Activated CD8-positive, alpha-beta memory T cell treated with anti-CD3 and anti-CD28 coated beads, Interleukin-2, amount 50 U/mL, for 4 hours (primary cell): ENCODE results near the gene PLCB2.

ENCODE experiments used
- DNase-seq: peaks from one replicate; pipeline ENCODE4 v3.0.0-alpha.2; 2020

PLCB2 gene

DNA sequence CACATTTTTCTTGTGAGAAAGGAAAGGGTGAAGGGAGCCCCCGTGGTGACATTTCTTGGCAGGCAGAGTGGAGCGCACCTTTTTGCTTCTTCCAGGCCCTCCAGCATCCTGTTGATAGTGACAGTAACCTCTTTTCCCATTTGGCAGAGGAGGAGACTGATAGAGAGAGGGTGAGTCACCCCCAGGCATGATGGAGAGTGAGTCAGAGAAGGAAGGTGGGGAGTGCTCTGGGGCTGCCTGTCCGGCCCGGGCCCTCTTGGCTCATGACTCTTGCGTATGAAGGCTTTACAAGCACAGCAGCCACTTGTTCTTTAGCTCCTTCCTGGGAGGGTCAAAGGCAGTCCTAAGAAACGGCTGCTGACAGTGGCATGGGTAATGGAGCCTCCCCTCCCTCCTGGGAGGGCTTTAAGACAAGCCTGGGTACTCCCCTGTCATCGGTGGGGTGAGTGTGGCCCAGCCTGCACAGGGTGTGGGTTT is 40.9 kb downstream of the PLCB2 start:
- no peak for DNase-seq

DNA sequence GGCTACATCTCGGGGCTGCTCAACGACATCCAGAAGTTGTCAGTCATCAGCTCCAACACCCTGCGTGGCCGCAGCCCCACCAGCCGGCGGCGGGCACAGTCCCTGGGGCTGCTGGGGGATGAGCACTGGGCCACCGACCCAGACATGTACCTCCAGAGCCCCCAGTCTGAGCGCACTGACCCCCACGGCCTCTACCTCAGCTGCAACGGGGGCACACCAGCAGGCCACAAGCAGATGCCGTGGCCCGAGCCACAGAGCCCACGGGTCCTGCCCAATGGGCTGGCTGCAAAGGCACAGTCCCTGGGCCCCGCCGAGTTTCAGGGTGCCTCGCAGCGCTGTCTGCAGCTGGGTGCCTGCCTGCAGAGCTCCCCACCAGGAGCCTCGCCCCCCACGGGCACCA is 41.9 kb downstream of the PLCB2 start:
- DNase-seq, result no peak

DNA sequence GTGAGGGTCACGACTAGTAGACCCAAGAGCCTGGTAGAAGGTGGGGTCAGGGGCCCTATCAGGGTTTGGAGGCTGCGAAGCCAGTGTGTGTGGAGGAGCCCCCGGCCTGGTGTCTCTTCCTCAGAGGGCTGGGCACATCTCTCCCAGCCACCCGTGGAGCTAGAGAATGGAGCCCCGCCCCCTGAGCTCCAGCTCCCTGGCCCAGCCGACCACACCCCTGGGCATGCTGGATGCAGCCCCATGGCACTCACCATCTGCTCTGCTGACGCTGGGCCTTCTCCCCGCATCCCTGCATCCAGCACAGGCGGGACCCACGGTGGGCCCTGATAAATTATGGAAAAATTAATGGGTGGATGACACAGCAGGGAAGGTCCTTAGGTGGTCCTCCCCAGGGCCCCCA is 42.4 kb downstream of the PLCB2 start:
- DNase-seq, result no peak

DNA sequence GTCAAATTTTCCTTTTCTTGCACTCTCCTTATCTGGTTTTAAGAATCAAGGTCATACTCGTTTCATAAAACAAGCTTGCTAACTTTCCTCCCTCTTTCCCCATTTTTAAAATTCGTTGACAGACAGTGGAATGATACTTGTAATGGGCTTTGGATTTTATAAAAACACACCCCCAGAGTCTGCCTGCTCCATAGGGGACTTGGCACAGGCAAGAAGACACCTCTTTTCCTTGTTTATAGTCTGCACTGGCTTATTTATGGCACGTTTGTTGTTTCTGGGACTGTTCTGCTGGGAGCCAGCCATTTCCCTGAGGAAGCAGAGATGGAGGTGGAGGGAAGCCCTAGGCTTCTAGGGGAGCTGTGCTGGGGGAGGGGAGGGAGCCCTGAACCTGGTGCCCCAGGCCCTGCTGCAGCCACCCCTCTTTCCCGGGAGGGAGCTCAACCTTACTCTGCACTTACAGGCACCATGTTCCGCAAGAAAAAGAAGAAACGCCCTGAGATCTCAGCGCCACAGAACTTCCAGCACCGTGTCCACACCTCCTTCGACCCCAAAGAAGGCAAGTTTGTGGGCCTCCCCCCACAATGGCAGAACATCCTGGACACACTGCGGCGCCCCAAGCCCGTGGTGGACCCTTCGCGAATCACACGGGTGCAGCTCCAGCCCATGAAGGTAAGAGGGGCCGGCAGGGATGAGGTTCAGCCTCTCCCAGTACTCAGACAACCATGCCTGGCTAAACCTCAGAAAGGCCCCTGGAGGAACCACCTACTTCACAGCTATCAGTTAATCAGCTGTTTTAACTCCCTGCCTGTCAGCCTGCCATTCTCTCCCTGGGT is 43.2 kb downstream of the PLCB2 start:
- DNase-seq, result no peak

DNA sequence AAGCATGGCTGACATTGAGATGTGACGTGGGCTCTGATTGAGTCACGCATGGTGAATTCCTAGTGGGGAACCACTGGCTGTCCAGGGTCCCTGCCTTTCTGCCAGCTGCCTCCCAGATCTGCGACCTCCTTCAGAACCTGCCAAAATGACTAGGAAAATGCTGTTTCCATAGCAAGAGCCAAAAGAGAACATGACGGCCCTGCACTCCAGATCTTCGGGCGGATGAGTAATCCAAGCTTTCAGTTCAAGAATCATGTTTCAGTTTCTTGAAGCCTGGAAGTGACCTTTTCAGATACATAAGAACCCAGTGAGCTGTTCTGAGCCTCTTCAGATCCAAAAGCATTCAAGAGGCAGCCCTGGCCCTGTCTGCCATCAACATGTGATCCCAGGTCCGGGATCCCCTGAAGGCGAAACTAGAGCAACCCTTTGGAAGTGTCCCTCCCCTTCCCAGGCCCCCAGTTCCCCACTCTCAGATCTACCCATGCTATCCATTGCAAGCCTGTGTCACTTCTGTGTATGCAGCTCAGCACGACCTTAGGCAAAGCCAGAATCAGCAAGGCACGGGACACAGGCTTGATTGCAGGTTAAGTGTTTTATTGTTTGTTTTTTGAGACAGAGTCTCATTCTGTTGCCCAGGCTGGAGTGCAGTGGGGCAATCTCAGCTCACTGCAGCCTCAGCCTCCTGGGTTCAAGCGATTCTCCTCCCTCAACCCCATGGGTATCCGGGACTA is 44.5 kb downstream of the PLCB2 start:
- no peak for DNase-seq

DNA sequence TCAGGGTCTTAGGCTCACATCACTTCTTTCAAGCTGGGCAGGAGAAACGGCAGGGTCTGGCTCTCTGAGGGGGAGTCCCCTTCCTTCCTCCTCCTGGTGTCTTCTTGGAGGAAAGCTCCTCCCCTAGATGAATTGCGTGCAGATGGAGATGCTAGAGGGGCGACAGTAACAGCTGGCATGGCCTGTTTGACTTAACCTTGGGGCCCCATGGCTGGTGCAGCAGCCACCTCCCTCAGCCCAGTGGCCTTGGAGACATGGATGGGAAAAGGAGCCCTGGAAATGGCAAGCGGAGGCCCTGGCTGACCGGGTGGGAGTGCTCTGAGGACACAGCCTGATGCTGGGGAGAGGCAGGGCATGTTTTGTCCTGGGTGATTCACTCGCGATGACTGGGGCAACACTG is 48.7 kb downstream of the PLCB2 start:
- DNase-seq, result no peak

DNA sequence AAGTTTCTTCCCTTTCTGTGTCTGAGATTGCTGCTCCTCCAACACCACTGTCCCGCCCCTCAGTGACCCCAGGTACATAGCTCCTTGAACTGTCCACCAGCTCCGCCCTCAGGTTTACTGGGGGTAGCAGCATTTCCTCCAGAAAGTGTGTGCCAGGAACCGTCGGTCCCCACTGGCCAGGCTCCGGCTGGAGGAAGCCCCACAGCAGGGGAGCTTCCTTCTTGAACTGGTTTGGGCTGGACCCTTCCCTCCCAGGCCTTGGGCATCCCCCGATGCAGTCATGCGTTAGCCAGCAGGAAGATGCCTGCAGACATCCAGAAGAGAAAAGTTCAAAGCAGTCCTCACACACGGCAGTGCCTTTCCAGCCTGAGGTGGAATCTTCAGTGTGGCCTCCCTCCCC is 49.2 kb downstream of the PLCB2 start:
- DNase-seq, result no peak

DNA sequence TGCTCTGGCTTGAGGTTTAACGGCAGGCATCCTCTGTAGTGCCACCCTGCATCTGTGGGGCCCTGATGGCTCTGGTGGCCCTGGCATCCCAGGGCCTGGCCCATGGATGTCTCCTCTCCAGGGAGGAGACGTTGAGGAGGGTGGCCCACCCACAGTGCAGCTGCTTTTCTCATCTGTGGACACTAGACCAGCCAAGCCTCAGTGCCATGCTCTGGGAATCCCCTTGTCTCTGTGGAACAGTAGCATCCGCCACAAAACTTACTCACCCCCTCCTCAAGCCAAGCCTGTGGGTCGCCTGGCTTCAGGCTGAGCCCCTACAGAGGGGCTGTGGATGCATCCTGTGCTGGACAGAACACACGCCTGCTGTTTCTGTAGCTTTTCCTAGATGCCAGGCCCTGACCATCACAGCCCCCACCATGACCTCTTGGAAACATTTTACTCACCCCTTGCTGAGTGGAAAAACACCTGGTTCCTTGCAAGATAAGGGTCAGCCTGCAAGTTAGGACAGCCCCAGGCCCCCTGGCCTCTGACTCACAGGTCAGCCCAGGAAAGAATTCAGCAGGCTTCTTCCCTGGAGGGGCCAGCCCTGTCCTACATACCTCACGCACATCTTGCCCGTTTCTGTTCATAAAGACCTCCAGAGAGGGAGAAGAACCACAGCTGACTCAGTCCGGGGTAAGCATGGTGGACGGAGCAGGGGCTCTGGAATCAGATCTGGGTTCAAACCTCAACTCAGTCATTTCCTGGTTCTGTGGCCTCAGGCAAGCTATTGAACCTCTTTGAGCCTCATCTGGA is 49.9 kb downstream of the PLCB2 start:
- no peak for DNase-seq

DNA sequence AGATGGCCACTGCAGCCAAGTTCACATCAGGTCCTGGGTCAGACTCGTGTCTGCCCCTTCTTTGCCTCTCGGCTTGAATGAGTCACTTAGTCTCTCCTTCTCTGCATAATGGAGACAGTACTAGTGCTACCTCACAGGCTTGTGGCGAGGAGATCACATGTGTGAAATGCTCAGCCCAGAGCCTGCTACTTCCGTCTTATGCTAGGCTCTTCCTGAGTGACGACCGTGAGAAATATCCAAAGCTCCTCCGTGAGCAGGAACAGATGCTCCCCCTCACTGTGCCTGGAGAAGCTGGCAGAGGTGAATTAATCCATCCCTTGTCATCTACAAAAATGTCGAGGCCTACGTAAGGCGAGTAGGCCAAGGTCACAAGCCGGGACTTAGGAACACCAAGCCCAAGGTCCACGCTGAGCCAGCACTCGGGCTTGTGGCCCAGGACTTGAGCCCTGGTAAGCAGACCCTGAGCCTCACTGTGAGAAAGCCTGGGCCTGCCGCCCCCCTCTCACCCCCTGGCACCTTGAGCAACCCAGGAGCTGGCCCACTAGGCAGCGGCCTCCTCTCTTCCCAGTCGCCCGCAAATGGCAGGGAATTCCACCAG is 51.0 kb downstream of the PLCB2 start:
- DNase-seq, result no peak

DNA sequence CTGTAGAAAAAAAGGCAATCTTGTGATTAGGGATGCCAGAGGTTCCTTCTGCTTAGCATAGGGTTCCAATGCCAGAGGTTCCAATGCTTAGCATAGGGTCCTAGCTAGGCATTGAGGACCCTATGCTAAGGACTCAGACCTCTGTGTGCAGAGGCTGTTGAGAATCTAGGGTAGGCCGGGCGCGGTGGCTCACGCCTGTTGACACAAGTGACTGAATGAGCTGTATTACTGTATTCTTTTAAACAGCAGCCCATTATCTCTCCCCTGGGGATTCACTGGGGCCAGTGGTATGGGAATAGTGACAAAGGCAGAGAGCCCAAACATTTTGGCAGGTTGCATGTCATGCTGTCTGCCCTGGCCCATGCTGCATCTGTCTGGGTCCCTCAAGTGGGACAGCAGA is 52.7 kb downstream of the PLCB2 start:
- no peak for DNase-seq

DNA sequence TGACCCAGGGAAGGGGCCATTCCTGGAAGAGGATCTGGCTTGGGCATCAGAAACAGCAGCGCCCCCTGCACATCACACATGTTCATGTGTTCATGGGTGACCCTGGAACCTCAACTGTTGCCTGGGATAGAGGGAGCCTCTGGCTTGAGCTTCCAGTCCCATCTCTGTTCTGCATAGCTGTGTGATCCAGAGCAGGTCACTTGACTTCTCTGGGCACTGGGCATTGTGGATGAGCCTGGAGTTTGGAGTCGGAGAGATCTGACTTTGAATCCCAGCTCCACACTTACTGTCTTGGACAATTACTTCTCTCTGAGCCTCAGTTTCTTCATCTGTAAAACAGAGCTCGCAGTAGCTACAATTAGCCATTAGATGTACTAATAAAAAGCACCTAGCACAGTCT is 53.3 kb downstream of the PLCB2 start:
- no peak for DNase-seq

DNA sequence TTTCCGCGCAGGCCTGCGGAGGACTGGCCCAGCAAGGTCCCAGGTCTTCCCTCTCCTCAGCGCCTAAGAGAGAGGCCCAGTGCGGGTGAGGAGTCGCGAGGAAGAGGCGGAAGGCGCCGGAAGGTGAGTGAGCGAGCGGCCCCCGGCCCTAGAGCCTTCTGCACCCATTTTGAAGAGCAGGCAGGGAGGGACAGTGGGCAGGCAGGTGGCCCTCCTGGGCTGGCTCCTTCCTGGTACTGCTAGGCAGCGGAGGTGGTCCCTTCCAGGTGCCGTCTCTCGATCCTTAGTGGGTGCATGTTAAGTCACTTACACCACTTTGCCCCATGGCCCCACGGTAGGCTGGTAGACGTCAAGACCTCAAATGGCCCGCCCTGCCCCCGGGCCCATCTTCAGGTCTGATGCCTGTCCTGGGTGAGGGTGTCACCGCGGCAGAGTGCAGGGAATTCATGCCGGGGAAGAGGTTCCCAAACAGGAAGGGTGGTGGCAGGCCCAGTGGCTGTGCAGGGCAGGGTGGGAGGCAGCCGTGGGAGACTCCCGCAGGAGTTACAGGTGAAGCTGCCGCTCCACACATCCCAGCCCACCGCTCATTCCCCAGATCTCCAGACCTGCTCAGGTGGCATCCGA is 54.5 kb downstream of the PLCB2 start:
- DNase-seq, result no peak

DNA sequence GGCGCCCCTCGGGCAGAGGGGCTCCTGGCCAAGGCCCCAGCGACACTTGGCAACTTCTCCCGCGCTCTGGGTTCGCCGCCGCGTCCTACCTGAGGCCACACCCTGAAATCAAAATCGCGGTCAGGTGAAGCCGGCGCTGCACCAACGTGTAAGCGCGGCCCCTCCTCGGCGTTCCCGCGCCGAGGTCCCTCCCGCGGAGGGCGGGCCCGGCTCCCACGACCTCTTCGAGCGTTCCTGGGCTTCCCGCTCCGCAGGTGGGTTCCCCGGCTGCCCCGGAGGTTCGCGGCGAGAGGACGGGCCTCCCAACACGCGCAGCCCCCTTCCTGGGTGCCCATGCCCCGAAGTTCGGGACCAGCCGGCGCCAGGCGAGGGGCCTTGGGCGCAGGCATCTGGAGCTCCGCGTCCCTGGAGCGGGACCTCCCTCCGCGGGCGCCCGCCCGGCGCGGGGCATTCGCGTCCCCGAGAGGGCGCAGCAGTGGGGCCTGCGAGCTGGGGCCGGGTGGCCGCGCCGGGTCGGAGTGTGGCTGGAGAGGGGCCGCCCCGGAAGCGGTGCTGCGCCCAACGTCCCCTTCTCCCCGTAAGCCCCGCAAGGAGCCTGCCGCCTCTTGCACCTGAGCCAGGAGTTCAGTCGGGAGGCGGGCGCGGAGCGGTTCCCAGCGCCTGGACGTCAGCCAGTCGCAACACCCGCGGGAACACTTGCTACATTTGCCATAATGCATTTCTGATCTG is 55.1 kb downstream of the PLCB2 start:
- no peak for DNase-seq

DNA sequence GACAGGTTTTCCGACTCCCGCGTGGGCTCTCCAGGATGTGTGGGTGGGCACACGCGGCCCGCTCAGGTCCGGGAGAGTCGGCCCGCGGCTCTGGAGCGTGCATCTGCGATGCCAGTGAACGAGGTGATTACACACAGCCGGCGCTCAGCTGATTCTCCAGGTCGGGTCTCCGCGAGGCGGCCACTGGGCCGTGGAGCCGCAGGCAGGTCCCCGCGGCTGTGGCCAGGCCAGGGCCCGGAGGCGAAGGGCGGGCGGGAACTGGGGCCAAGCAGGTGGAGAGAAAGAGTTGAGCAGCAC is 55.6 kb downstream of the PLCB2 start:
- DNase-seq, result no peak

DNA sequence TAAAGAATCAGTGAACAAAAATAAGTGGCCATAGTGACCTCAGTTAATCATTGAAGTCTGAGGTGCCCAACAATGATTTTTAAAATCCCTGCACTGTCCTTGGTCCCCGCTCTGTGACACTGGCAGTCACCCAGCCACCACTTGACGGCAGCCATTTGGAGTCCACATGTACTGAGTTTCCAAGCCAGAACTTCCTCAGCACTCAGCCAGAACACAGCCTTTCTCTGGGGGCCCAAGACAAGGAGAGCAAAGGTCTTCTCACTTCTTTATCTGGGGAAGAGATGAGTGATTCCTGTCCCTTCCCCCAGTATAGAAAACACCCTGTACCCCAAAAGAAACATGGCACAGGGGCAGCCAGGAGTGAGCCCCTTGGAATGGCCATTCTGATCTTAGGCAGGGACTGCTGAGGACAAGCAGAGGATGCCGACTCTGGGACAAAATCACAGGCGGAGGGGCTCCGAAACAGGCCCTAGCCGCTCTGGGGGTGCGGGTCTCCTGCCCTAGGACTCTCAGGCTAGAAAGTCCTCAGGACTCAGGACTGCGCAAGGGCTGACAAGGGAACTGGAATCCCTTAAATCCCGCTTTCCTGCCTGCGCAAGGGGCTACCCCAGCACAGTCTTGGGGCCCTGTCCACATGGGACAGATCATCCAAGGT is 56.1 kb downstream of the PLCB2 start:
- DNase-seq, result no peak

DNA sequence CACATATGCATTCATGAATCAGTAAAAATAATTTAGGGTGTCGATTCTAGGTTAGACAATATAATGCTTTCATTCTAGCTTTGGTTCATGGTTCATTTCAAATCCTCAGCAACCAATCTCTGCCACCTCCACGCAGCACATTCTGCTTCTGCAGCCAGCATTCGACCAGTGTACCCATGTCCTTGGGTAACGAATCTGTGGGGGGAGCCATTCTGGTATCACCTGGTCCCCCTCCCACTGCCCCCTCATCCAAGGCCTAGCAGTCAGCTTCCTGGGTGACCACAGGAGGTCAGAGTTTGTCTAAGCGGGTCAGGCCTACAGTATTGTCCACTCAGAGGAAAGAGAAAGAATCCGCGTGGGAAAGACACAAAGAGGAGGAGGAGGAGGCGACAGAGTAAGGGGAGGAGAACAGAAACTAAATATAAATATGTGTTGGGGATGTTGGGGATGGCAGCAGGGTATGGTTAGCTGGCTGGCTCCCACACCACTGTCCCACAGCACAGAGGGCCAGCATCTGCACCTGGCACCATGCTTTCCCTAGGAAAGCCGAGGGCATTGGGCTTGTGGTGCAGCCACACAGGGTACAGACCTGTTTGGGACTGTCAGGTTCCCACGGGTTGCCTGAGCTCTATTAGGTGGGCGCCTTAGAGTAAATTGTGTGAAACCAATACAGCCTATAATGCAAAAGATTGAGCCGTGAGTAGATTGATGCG is 56.8 kb downstream of the PLCB2 start:
- no peak for DNase-seq

DNA sequence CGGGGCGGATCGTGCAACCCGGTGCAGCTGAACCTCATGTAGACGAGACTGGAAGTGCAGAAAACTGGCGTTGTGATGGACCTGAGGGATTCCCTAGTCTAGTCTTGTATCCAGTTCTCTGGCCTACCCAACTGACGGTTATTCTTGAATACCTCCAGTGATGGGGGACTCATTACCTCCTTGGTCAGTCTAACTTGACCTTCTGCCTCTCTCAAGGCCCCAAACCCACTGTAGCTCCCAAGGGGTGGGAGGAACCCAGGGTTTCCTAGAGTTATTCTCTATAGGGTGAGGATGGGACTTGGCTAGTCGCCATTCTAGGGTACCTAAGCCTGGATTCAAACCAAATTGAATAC is 57.5 kb downstream of the PLCB2 start:
- no peak for DNase-seq

DNA sequence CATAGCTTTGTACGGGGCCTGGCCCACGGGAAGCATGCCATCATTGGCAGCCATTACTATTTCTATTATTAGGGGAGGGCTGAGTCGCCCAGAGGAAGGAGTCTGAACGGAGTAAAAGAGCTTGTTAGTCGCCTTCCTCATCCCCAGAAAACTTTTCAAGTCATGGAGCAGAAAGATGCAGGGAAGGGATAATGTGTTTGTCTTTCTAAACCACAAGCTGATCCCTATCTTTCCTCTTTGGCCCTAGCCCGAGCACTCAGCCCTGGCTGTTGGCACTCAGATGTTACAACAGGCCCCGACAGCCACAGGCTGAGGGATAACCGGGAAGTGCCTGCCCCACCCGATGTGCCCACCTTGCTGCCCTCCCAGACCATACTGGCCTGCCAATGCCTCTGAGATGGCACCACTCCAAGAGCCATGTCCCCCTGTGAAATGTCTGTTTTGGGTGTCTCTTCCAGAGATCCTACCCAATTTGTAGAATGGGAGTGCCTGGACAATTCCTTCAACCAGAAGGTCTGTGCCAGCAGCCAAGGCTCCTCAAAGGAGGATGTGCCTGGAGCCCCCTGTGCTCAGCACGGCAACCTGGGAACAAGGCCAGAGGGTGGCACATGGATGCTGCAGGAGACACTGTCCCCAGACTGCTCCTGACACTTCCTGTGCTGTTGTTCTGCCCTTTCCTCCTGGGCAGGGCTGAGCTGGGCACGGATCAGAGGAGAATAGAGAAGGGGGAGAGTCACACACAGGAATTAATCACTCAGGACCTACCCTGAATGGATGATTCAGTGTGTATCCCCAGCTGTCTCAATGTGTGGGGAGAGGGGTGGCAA is 58.0 kb downstream of the PLCB2 start:
- no peak for DNase-seq

DNA sequence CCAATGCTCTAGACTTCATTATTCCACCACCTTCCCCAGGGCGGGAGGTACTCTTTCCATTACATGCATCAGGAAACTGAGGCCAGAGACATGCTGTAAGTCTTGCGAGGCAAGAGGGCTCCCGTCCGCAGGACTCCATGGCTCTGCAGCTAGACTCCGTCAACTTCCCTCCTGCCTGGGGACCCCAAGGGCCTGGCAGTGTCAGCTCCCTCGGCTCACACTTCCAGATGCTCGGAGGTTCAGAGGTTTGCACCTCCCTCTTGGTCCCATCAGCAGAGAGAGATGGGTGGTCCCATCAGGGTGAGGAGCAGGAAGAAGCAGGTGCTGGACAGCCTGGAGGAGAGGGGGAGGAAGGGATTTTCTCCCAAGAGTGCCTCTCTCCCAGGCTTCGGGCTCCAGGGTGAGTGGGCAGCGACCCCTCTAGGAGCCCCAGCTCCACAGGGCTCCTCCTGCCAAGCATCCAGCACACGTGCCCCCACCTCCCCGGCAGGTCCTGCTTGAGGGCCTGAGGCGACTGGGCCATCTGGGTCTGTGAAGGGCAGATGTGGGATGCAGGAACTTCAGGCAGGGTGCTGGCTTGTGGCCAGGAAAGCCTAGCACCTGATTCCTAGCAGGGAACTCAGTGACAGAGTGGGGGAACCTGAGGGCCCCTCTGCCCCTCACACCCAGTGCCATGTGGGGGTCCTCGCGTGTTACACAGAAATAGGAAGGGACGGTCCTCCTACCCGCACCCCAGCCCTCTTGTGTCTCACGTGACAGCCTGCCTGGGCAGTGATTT is 59.5 kb downstream of the PLCB2 start:
- no peak for DNase-seq
